Measurements from ENCODE around the gene IL4R. TPM values are rescaled to one million over a fixed set of nuclear protein-coding genes. Genes with fewer than 3 reads are reported as not detected.

The IL4R gene
- total RNA-seq, 1 donor from 2014 or later: 45.7 TPM

DNA sequence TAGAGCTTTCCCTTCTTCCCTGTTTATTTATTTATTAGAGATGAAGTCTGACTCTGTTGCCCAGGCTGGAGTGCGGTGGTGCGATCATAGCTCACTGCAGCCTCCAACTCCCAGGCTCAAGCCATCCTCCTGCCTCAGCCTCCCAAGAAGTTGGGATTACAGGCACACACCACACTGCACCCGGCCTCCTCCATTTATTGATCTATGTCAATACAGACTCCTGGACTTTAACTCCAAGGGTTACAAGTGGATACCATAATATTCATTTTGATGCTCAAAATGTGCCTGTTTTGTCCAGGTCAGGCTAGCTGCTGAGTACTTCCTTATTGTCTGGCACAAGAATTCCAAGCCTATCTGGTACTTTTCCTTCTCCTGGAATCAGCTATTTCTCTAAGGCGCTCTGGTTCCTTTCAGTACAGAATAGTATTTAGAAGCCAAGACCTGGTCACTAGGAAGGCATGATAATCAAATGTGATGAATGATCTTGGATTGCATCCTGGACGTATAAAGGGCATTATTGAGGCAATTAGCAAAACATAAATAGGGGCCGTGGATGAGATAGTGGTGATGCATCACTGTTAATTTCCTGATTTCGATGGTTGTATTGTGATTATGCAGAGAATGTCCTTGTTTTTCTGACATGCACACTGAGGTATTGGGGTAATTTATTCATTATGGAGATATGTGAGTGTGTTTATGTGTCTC is 21.7 kb downstream of the IL4R start:
- no peak for DNase-seq (ENCODE audit: low spot score)
- TF ChIP-seq, protein P1, sequence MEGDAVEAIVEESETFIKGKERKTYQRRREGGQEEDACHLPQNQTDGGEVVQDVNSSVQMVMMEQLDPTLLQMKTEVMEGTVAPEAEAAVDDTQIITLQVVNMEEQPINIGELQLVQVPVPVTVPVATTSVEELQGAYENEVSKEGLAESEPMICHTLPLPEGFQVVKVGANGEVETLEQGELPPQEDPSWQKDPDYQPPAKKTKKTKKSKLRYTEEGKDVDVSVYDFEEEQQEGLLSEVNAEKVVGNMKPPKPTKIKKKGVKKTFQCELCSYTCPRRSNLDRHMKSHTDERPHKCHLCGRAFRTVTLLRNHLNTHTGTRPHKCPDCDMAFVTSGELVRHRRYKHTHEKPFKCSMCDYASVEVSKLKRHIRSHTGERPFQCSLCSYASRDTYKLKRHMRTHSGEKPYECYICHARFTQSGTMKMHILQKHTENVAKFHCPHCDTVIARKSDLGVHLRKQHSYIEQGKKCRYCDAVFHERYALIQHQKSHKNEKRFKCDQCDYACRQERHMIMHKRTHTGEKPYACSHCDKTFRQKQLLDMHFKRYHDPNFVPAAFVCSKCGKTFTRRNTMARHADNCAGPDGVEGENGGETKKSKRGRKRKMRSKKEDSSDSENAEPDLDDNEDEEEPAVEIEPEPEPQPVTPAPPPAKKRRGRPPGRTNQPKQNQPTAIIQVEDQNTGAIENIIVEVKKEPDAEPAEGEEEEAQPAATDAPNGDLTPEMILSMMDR (IDR thresholded peaks at IDR 0.05; ENCODE audit: unreplicated experiment): no peak
- no peaks in the 10 kb centered on the region for H3K9me3 Mint-ChIP-seq (ENCODE audit: unreplicated experiment)
- H3K27me3 Mint-ChIP-seq (ENCODE audit: unreplicated experiment): no peaks in the 10 kb centered on the region
- no peak overlapping the region for H3K4me3 Mint-ChIP-seq (ENCODE audit: unreplicated experiment)
- H3K27ac Mint-ChIP-seq (ENCODE audit: unreplicated experiment): no peak overlapping the region
- peaks cover 21% of the 10 kb centered on the region for H3K4me1 Mint-ChIP-seq (ENCODE audit: unreplicated experiment)
- peaks cover 22% of the 10 kb centered on the region for H3K36me3 Mint-ChIP-seq (ENCODE audit: low read depth, unreplicated experiment)

DNA sequence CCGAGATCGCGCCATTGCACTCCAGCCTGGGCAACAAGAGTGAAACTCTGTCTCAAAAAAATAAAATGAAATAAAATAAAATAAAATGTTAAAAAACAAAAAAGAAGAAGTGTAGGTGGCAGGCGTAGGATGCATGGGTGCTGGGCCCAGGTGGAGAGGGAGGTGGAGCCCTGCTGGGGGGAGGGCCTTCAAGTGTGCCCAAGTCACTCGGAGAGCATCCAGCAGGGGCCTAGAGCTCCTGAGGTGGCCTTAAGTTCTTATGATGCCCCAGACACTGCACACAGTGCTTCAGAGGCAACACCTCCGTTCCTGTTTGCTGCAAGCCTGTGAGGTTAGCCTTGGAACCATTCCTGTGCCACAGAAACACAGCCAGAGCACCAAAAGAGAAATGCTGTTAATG is 23.2 kb downstream of the IL4R start:
- Mint-ChIP-seq H3K27ac (ENCODE audit: unreplicated experiment) (no peak overlapping the region), H3K27me3 (ENCODE audit: unreplicated experiment) (no peaks in the 10 kb centered on the region), H3K4me3 (ENCODE audit: unreplicated experiment) (no peak overlapping the region), H3K36me3 (ENCODE audit: low read depth, unreplicated experiment) (peaks cover 28% of the 10 kb centered on the region), H3K4me1 (ENCODE audit: unreplicated experiment) (peaks cover 19% of the 10 kb centered on the region), H3K9me3 (ENCODE audit: unreplicated experiment) (no peaks in the 10 kb centered on the region)
- TF ChIP-seq, protein P1 (IDR thresholded peaks at IDR 0.05; ENCODE audit: unreplicated experiment): no peak
- no peak for DNase-seq (ENCODE audit: low spot score)

DNA sequence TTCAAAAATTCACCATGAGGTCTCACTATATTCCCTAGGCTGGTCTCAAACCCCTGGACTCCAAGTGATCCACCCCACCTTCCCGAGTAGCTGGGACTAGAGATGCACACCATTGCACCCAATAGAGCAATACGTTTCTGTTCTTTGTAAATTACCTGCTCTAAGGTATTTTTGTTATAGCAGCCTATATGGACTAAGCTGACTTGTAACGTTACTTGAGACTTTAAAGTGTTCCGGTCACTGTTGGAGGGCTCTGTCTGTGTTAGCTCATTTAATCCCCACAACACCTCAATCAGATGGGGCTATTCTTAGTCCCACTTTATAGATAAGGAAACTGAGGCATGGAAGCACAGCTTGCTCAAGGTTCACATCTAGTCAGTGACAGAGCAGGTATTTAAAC is 25.4 kb downstream of the IL4R start:
- Mint-ChIP-seq H3K4me3 (ENCODE audit: unreplicated experiment) (no peak overlapping the region), H3K4me1 (ENCODE audit: unreplicated experiment) (peaks cover 6% of the 10 kb centered on the region), H3K9me3 (ENCODE audit: unreplicated experiment) (no peaks in the 10 kb centered on the region), H3K36me3 (ENCODE audit: low read depth, unreplicated experiment) (peaks cover 31% of the 10 kb centered on the region), H3K27me3 (ENCODE audit: unreplicated experiment) (no peaks in the 10 kb centered on the region), H3K27ac (ENCODE audit: unreplicated experiment) (no peak overlapping the region)
- TF ChIP-seq, protein P1 (IDR thresholded peaks at IDR 0.05; ENCODE audit: unreplicated experiment): no peak
- DNase-seq (ENCODE audit: low spot score): no peak

GRCh38 chr16:27340654-27341053 is 26.9 kb downstream of the IL4R start:
- H3K27ac Mint-ChIP-seq (ENCODE audit: unreplicated experiment): no peak overlapping the region
- no peaks in the 10 kb centered on the region for H3K9me3 Mint-ChIP-seq (ENCODE audit: unreplicated experiment)
- DNase-seq (ENCODE audit: low spot score): no peak
- H3K36me3 Mint-ChIP-seq (ENCODE audit: low read depth, unreplicated experiment): peaks cover 32% of the 10 kb centered on the region
- TF ChIP-seq, protein P1 (IDR thresholded peaks at IDR 0.05; ENCODE audit: unreplicated experiment): no peak
- peaks cover 3% of the 10 kb centered on the region for H3K27me3 Mint-ChIP-seq (ENCODE audit: unreplicated experiment)
- H3K4me1 Mint-ChIP-seq (ENCODE audit: unreplicated experiment): peaks cover 2% of the 10 kb centered on the region
- no peak overlapping the region for H3K4me3 Mint-ChIP-seq (ENCODE audit: unreplicated experiment)

GRCh38 chr16:27341549-27341948 is 27.8 kb downstream of the IL4R start:
- TF ChIP-seq, protein P1 (IDR thresholded peaks at IDR 0.05; ENCODE audit: unreplicated experiment): no peak
- DNase-seq (ENCODE audit: low spot score): no peak
- Mint-ChIP-seq H3K9me3 (ENCODE audit: unreplicated experiment) (no peaks in the 10 kb centered on the region), H3K4me1 (ENCODE audit: unreplicated experiment) (no peaks in the 10 kb centered on the region), H3K36me3 (ENCODE audit: low read depth, unreplicated experiment) (peaks cover 32% of the 10 kb centered on the region), H3K4me3 (ENCODE audit: unreplicated experiment) (no peak overlapping the region), H3K27ac (ENCODE audit: unreplicated experiment) (no peak overlapping the region), H3K27me3 (ENCODE audit: unreplicated experiment) (peaks cover 5% of the 10 kb centered on the region)
